ENCODE data around the gene FCGR3A.
"Not testable (repeated sequence)": the region's sequence is repeated elsewhere in the genome, so short reads cannot be mapped to it uniquely, and the experiment has no call there.

Gene FCGR3A

DNA sequence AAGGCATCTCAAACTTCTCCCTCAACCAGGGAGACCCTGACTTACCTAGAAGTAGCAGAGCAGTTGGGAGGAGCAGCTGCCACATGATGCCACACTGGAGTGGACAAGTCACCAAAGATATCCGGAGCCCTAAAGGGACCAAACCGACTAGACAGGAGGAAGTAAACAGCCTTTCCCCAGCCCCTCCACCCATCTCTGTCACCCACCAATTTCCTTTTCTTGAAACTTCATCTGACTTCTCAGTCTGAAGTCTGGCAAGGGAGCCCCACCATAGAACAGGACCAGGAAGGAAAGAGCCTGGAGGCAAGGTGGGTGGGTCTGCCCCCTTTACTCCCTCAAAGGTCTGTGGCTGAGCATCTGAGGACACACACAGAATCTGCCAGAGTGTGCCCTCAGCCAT, at the start of gene FCGR3A:
Gene FCGR3A, minus strand, starts transcription at position 167 of the 400 bp plus-strand sequence. Its CDS starts 82 bp downstream, at position 85.
- no peak for DNase-seq (ENCODE audit: low spot score)

DNA sequence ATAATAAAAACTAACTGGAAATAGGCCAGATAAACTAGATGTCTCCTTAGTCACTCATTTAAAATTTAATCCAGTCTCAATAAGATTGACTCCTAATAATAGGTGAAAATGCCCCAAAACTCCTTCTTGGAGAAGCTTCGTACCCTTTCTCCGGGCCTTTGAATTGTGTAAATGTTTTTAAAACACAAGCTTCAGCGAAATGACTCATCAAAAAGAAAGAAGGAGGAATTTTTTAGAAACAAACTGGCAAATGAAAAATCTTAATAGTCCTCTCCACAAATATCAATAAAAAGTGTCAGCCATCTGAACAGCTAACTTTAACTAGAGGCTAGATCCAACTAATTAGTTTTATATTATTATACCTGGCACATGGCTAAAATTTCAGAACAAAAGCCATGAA, 47.5 kb upstream of the FCGR3A start:
- not testable (repeated sequence) for DNase-seq (ENCODE audit: low spot score)

DNA sequence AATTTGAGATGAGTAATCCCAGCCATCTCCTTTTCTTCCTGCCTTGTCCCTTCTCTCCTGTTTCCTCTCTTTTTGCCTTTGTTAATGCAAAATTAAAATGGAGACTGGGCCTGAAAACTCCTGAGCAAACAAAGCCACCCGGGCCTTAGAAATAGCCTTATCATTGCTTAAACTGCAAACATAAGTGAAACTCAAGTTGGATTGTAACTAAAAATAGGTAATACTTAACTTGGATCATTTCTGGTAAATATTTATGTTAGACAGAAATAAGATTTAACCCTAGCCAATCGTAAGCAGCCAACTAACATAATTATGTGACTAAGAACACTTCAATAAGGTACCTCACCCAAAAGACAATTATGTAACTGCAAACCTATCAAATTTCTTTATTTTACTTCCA, 46.0 kb upstream of the FCGR3A start:
- DNase-seq (ENCODE audit: low spot score): not testable (repeated sequence)

DNA sequence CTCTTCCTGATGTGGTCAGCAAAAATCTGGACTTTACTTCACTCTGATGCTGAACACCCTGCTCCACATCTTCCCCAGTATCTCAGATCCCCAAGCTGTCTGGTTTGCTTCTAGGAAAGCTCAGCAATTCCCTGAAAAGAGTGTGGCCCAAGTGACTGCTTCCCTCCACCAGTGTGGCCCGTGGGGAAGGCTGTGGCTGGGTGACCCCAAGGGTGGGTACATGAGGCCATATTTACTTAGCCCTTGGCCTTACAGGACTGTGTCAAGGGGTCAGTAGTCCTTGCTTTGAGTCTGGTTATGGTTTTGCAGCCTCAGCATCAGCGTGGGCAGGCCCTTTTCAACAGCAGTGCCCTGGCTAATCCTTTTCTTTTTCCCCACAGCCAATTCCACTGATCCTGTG, 45.6 kb upstream of the FCGR3A start:
- DNase-seq (ENCODE audit: low spot score): not testable (repeated sequence)

GRCh38 chr1:161594269-161594984, 44.8 kb upstream of the FCGR3A start:
- DNase-seq (ENCODE audit: low spot score): not testable (repeated sequence)

DNA sequence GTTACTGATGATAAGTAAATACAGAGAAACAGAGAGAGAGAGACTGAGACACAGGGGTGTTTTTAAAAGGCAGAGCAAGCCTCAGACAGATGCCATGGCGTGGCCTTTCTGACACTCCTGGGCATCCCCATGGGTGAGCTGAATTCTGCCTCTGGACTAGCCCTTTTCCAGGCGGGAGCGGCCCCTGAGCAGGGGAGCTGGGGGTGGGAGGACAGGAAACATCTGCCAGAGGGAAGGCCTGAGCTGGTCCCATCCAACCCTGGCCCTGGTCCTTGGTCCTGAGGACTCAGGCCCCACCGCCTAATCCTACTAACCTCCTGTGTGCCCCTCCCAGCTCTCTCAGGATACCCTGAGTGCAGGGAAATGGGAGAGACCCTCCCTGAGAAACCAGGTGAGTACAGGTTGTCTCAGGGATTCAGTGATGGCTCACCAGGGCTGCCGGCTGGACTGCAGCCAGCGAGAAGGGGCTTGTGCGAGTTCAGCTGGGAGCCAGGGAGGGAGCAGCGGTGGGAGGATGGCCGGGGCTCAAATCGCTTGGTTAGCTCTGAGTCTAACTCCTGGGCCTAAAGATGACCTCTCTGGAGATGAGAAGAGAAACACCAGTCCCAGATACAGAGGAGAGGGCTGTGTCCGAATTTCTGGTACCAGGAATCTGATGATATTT, 43.6 kb upstream of the FCGR3A start:
- not testable (repeated sequence) for DNase-seq (ENCODE audit: low spot score)

DNA sequence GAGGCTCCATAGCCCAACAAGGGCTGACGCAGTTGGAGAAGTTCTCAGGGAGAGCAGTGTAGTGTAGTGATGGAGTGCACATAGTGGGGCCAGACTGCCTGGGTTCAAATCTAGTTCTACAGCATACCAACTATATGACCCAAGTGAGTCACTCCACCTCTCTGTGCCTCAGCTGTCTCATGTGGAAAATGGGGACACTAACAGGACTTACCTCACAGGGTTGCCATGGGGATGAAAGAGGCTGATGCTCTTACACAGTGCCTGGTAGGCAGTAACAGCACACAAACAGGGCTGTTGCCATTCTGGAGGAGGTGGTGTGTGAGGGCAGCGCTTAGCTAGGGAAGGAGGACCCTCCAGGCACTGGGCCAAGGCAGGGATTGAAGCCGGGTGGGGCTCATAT, 43.0 kb upstream of the FCGR3A start:
- not testable (repeated sequence) for DNase-seq (ENCODE audit: low spot score)

- DNase-seq (ENCODE audit: low spot score): not testable (repeated sequence)
Observed at GRCh38 chr1:161589920-161590319, 40.3 kb upstream of the FCGR3A start.

- not testable (repeated sequence) for DNase-seq (ENCODE audit: low spot score)
Observed at GRCh38 chr1:161589365-161589764, 39.7 kb upstream of the FCGR3A start.

DNA sequence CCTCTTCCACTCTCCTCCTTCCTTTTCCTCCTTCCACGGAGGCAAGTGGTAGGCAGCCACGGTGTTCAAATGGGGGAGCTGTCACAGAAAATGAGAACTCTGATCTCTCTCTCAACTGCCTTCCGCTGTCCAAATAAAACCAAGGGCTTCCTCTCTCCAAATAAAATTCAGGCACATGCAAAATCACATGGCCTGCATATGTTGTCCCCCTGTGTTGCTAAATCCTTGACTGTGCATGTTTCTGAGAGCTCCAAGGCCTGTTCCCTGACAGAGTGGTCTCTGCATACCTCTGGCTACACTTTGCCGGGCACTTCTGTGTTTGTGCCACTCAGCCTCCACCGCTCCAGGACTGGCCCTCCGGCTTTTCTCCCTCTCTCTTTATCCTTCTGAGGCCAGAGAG, 39.0 kb upstream of the FCGR3A start:
- not testable (repeated sequence) for DNase-seq (ENCODE audit: low spot score)

- DNase-seq (ENCODE audit: low spot score): not testable (repeated sequence)
Observed at GRCh38 chr1:161582882-161583281, 33.3 kb upstream of the FCGR3A start.

- DNase-seq (ENCODE audit: low spot score): not testable (repeated sequence)
Observed at GRCh38 chr1:161580879-161581537, 31.4 kb upstream of the FCGR3A start.

DNA sequence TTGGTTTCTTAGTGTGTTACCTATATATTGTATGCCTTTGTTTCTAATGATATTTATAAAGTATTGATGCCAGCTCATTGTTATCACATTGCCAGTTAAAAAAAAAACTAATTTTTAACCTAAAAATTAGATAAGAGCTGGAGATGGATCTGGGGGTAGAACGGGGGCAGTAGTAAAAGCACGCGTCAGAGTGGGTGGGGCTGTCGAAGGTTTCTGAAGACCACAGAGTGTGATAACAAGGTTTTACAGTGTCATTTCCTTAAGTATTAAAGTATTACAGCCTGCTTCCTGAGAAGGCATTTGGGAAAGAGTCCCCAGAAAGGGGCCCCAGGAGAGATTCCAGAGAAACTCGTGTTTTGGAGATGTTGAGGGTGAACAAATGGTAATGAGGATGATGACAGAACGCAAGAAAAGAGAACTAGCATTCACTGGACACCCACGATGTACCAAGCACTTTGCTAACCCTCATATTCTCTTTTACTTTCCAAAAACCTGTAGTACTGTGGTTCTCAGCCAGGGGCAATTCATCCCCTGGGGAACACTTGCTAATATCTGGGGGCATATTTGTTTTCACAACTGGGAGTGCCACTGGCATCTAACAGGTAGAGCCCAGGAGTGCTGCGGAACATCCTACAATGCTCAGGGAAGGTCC, 30.4 kb upstream of the FCGR3A start:
- DNase-seq (ENCODE audit: low spot score): not testable (repeated sequence)

- not testable (repeated sequence) for DNase-seq (ENCODE audit: low spot score)
Observed at GRCh38 chr1:161576676-161577075, 27.1 kb upstream of the FCGR3A start.

- not testable (repeated sequence) for DNase-seq (ENCODE audit: low spot score)
Observed at GRCh38 chr1:161571703-161572102, 22.1 kb upstream of the FCGR3A start.

DNA sequence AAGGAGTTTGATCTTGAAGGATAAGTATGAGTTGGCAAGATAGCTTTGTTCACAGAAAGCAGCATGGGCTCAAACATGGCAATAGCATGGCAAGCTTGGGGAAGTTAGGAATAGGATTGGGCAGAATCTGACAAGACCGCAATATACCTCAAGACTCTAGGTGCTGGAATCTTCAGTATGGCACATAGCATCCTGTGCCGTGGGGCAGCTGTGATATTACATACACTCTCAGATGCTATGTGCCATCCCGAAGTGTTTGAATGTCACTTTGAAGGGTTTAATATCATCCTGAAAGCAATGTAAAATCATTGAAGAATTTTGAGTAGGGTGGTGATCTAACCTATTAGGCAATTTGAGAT, 17.0 kb upstream of the FCGR3A start:
- DNase-seq (ENCODE audit: low spot score): not testable (repeated sequence)

- not testable (repeated sequence) for DNase-seq (ENCODE audit: low spot score)
Observed at GRCh38 chr1:161563522-161563921, 13.9 kb upstream of the FCGR3A start.

- DNase-seq (ENCODE audit: low spot score): not testable (repeated sequence)
Observed at GRCh38 chr1:161562441-161562840, 12.8 kb upstream of the FCGR3A start.

GRCh38 chr1:161560960-161561715, 11.5 kb upstream of the FCGR3A start:
- not testable (repeated sequence) for DNase-seq (ENCODE audit: low spot score)

DNA sequence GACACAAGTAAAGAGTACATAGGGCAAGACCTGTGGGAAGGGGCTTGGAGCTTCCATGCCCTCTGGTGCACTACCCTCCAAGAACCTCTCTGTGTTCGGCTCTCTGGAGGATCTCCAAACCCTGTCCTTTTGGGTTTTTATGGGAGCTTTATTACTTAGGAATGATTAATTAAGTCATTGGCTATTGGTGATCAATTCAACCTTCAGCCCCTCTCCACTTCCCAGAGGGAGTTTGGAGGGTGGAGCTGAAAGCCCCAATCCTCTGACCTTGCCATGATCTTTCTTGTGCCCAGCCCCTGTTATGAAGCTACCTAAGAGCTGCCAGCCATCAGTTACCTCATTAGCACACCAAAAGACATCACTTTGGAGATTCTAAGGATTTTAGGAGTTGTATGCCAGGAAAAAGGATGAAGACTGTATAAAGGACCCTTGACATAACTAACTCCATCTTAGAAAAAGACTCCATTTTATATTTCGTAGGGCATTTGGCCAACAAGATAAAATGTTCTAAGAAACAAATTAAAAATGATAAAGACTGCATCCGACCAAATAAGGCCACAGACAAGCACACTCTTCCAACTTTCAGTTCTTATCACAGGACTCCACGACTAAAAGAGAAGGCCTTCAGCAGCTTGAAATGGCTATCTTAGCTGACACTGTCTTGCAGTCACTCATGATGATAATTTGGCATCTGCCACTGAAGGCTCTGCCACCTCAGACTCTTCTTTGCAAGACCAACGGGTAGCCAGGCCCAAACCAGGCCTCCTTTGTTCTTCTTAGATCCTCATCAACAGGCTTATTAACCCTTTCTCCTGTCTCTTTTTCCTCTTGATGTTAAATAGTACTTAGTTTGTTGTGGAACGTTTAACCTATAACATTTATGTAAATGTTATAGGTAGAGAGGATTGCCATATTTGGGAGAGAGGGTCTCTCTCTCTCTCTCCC, 8.2 kb upstream of the FCGR3A start:
- not testable (repeated sequence) for DNase-seq (ENCODE audit: low spot score)

Data from HuH-7 (cell line).